ENCODE measurements around the gene NR3C2. TPM values are rescaled to one million over a fixed set of nuclear protein-coding genes. Genes with fewer than 3 reads are reported as not detected.
A peak's percentile ranks its signal among the peaks of the same experiment; 100 is the strongest.

Gene NR3C2
- total RNA-seq, 1 donor from 2014 or later: 0.79 TPM

DNA sequence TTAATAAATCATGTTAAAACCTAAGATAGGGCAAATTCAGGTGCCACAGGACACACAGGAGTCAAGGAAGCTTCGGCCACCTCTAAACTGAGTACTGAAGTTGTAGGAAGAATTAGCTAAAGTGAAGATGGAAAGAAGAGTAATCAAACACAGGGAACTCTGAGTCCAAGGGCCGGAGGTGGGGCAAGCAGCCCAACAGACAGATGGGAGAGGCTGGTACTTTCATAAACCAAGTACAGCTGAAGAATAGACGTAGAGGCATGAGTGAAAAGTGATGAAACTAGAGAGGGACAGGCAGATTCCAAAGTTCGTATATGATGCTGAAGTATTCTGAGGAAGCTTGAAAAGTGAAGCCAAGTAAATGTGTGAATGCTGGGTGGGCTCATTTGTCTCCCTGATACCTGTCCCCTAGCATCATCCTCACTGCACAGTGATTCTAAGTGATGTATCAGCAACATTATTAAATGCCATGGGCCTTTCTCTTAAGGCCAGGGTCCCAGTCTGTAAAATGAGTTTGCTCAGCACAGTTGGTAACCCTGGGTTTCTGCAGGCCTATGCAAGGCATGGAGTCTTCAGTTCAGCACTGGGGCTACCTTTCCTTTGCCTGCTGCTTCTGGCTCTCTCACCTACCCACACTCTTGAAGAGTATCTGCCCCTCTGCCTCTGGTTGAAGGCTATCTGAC is 203.3 kb downstream of the NR3C2 start:
- Histone ChIP-seq H3K36me3 (ENCODE audit: control insufficient read depth, insufficient read depth, low read length) (no peaks in the 10 kb centered on the region), H3K4me3 (ENCODE audit: low read depth, low read length) (no peak overlapping the region), H3K27me3 (ENCODE audit: control insufficient read depth, insufficient read depth, low read length) (no peaks in the 10 kb centered on the region)
- DNase-seq (ENCODE audit: low read depth): no peak
- FAIRE-seq: peak; percentile 87
- TF ChIP-seq, protein P1, sequence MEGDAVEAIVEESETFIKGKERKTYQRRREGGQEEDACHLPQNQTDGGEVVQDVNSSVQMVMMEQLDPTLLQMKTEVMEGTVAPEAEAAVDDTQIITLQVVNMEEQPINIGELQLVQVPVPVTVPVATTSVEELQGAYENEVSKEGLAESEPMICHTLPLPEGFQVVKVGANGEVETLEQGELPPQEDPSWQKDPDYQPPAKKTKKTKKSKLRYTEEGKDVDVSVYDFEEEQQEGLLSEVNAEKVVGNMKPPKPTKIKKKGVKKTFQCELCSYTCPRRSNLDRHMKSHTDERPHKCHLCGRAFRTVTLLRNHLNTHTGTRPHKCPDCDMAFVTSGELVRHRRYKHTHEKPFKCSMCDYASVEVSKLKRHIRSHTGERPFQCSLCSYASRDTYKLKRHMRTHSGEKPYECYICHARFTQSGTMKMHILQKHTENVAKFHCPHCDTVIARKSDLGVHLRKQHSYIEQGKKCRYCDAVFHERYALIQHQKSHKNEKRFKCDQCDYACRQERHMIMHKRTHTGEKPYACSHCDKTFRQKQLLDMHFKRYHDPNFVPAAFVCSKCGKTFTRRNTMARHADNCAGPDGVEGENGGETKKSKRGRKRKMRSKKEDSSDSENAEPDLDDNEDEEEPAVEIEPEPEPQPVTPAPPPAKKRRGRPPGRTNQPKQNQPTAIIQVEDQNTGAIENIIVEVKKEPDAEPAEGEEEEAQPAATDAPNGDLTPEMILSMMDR (IDR thresholded peaks at IDR 0.05; ENCODE audit: insufficient read depth, low read length, severe bottlenecking): no peak

DNA sequence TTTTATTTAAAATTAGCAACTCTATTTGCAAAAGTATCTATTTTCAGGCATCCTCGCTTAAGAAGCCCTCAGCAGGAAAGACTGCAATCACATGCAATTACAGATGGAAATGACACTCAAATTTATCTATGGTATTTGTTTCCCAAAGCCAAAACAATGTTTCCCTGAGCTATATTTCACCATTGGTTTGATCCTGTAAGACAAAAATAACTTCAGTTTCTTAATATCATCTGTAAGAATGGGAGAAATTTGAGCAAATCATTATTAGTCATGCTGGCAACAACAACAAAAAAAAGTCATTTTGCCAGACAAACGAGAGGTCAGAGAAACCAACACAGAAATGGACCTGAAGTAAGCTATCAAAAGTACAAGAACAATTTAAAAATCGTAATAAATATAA is 204.1 kb downstream of the NR3C2 start:
- TF ChIP-seq, protein P1 (IDR thresholded peaks at IDR 0.05; ENCODE audit: insufficient read depth, low read length, severe bottlenecking): no peak
- H3K36me3 ChIP-seq (ENCODE audit: control insufficient read depth, insufficient read depth, low read length): no peaks in the 10 kb centered on the region
- H3K4me3 ChIP-seq (ENCODE audit: low read depth, low read length): no peak overlapping the region
- FAIRE-seq (no peak), DNase-seq (ENCODE audit: low read depth) (no peak)
- no peaks in the 10 kb centered on the region for H3K27me3 ChIP-seq (ENCODE audit: control insufficient read depth, insufficient read depth, low read length)

DNA sequence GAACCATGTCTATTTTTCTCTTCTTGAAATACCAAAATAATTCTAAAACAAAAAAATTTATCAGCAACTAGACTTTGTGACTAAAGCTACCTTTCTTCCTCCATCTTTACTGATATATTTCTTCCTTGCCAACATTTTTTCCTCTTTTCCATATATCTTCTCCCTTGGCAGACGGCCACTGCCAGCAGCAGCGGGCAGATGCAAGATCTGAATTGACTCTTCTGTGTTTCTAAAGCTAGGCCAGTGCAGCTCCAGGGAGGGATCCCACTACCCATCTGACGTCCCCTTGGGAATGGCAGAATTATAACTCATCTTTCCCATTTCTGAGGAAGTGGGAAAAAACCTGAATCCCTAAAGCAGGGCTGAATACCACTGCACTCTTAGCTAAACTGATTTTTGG is 206.4 kb downstream of the NR3C2 start:
- TF ChIP-seq, protein P1 (IDR thresholded peaks at IDR 0.05; ENCODE audit: insufficient read depth, low read length, severe bottlenecking): no peak
- no peaks in the 10 kb centered on the region for H3K36me3 ChIP-seq (ENCODE audit: control insufficient read depth, insufficient read depth, low read length)
- no peak for FAIRE-seq
- no peak overlapping the region for H3K4me3 ChIP-seq (ENCODE audit: low read depth, low read length)
- no peaks in the 10 kb centered on the region for H3K27me3 ChIP-seq (ENCODE audit: control insufficient read depth, insufficient read depth, low read length)
- DNase-seq (ENCODE audit: low read depth): no peak

DNA sequence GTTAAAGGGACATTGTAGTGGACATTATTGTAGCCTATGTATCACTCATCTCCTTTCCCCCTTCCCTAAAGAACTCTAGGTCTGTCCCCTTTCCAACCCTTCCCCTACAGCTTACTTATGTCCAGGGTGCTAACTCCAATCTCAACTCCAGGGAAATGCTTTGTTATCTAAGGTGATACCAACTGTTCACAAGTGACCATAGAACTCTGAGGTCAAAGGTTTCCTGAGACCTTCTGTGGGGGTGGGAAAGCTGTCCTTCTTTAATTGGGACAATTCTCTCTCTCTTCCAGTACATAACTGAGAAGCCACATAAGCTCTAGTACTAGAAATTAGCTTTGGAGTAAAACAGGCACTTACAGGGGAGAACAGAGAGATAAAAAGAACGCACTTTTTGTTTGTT is 212.4 kb downstream of the NR3C2 start:
- FAIRE-seq (no peak), DNase-seq (ENCODE audit: low read depth) (no peak)
- Histone ChIP-seq H3K36me3 (ENCODE audit: control insufficient read depth, insufficient read depth, low read length) (no peaks in the 10 kb centered on the region), H3K4me3 (ENCODE audit: low read depth, low read length) (no peak overlapping the region), H3K27me3 (ENCODE audit: control insufficient read depth, insufficient read depth, low read length) (no peaks in the 10 kb centered on the region)
- TF ChIP-seq, protein P1 (IDR thresholded peaks at IDR 0.05; ENCODE audit: insufficient read depth, low read length, severe bottlenecking): no peak

DNA sequence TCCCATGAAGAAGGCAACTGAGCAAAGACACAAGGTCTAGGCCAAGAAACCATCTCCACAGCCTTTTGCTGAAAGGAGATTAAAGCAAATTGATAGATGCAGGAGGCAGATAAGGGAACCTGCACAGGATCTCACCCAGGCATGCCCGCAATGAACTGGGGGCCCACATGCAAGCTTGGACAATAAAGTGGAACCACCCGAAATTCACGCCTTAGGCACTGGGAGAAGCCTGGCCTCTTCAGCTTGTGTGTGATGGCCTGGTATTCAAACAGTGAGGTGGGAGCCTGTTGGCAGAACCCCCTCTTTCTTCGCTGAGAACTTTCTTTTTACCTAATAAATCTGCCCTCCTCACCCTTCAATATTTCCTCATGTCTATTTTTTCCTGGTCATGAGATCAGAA is 213.2 kb downstream of the NR3C2 start:
- FAIRE-seq: no peak
- TF ChIP-seq, protein P1 (IDR thresholded peaks at IDR 0.05; ENCODE audit: insufficient read depth, low read length, severe bottlenecking): no peak
- H3K36me3 ChIP-seq (ENCODE audit: control insufficient read depth, insufficient read depth, low read length): no peaks in the 10 kb centered on the region
- H3K27me3 ChIP-seq (ENCODE audit: control insufficient read depth, insufficient read depth, low read length): no peaks in the 10 kb centered on the region
- no peak for DNase-seq (ENCODE audit: low read depth)
- H3K4me3 ChIP-seq (ENCODE audit: low read depth, low read length): no peak overlapping the region

DNA sequence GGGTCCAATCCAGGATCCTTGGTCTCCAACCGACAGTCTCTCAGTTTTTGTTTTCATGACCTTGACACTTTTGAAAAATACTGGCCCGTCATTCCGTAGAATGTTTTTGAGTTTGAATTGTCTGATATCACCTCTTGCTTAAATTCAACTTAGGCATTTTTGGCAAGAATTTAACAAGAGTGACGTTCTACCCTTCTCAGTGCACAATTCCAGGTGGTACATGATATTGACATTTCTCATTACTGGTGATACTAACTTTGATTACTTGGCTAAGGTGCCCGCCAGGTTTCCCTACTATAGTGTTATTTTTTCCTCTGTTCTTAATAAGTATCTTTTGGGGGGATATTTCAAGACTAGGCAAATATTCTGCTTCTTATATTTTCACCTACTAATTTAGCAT is 215.1 kb downstream of the NR3C2 start:
- no peaks in the 10 kb centered on the region for H3K27me3 ChIP-seq (ENCODE audit: control insufficient read depth, insufficient read depth, low read length)
- FAIRE-seq: no peak

More for the DNA sequence above, 215.1 kb downstream of the NR3C2 start:
- DNase-seq (ENCODE audit: low read depth): no peak
- H3K36me3 ChIP-seq (ENCODE audit: control insufficient read depth, insufficient read depth, low read length): no peaks in the 10 kb centered on the region
- TF ChIP-seq, protein P1 (IDR thresholded peaks at IDR 0.05; ENCODE audit: insufficient read depth, low read length, severe bottlenecking): no peak
- H3K4me3 ChIP-seq (ENCODE audit: low read depth, low read length): no peak overlapping the region
